Activated naive CD4-positive, alpha-beta T cell treated with anti-CD3 and anti-CD28 coated beads, Interleukin-2, amount 10 ng/mL, durations not matched to agents 7 days and 5 days (primary cell): ENCODE data around the gene NUDT13.
"Not testable (repeated sequence)": the region's sequence is repeated elsewhere in the genome, so short reads cannot be mapped to it uniquely, and the experiment has no call there.

Experiments used
- CTCF ChIA-PET: fragments of 350-600 bp; sonication (Branson Sonifier 250); formaldehyde crosslinking; loops from one replicate; lab custom pipeline; 2021; ENCODE audit warnings: antibody characterized with exemption; lab: Charles Lee
- DNase-seq: peaks from one replicate; pipeline ENCODE4 v3.0.0-alpha.2; 2020
- H3K27ac Mint-ChIP-seq: one replicate; pipeline ENCODE4 v1.8.0; 2021; ENCODE audit warnings: mild to moderate bottlenecking, moderate library complexity, mixed read lengths
- H3K27me3 Mint-ChIP-seq: one replicate; pipeline ENCODE4 v1.8.0; 2021; ENCODE audit warnings: mild to moderate bottlenecking, mixed read lengths
- H3K36me3 Mint-ChIP-seq: one replicate; pipeline ENCODE4 v1.8.0; 2021; ENCODE audit warnings: mixed read lengths
- H3K4me1 Mint-ChIP-seq: one replicate; pipeline ENCODE4 v1.8.0; 2021; ENCODE audit warnings: mixed read lengths
- H3K4me3 Mint-ChIP-seq: one replicate; pipeline ENCODE4 v1.8.0; 2021; ENCODE audit warnings: mild to moderate bottlenecking, moderate library complexity, mixed read lengths
- H3K9me3 Mint-ChIP-seq: one replicate; pipeline ENCODE4 v1.8.0; 2021; ENCODE audit warnings: mixed read lengths

The NUDT13 gene

GRCh38 chr10:73093922-73094850 lies 16.1 kb upstream of the NUDT13 start:
- CTCF ChIA-PET, result interaction anchor here (1.5 to 4.2 kb wide), 3 partner anchors 16 to 64 kb away, joined by 5 to 29 read pairs (median 6); partner anchors contain the start of gene NUDT13
- H3K4me1 Mint-ChIP-seq, result peaks cover 32% of the 10 kb centered on the region
- H3K9me3 Mint-ChIP-seq, result no peaks in the 10 kb centered on the region
- H3K27ac Mint-ChIP-seq, result no peak overlapping the region
- no peak for DNase-seq
- peak overlapping the region; percentile 89 for H3K4me3 Mint-ChIP-seq
- peaks cover 8% of the 10 kb centered on the region for H3K27me3 Mint-ChIP-seq
- peaks cover 13% of the 10 kb centered on the region for H3K36me3 Mint-ChIP-seq

DNA sequence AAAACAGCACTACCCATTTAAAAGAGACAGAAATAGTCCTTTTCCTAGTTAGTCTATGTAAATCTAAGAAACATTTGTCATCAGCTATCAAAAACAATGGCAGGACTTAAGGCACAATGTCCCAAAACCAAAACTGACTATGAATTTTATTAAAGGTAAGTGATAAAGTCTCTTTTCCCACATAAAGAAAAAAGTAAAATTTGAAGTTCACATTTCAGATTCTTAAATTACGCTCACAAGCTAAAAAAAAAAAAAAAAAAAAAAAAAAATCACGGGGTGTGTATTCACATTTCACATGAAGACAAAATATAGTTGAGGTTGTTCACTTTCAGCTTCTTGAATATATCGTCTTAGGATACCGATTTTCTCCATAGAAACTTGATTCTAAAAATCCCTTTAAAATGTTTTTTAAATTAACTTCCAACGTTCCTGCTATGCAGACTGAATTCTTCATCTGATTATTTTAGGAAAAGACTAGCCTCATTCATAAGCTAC lies 15.2 kb upstream of the NUDT13 start:
- CTCF ChIA-PET, result interaction anchor here (0.7 to 4.2 kb wide), 5 partner anchors 16 to 735 kb away, joined by 3 to 29 read pairs (median 5); partner anchors contain the start of gene NUDT13
- Mint-ChIP-seq H3K27me3 (peaks cover 8% of the 10 kb centered on the region), H3K4me1 (peaks cover 32% of the 10 kb centered on the region), H3K9me3 (no peaks in the 10 kb centered on the region), H3K36me3 (peaks cover 13% of the 10 kb centered on the region), H3K27ac (peak overlapping the region; percentile 93), H3K4me3 (peak overlapping the region; percentile 89)
- DNase-seq, result no peak

- peaks cover 15% of the 10 kb centered on the region for H3K36me3 Mint-ChIP-seq
- H3K27ac Mint-ChIP-seq, result peak overlapping the region; percentile 93
- peak; percentile 51 for DNase-seq
- H3K27me3 Mint-ChIP-seq, result peaks cover 8% of the 10 kb centered on the region
- CTCF ChIA-PET, result interaction anchor here (0.7 to 4.2 kb wide), 13 partner anchors 8 to 736 kb away, joined by 3 to 29 read pairs (median 3); partner anchors contain the start of genes ECD, FAM149B1 and NUDT13
- no peaks in the 10 kb centered on the region for H3K9me3 Mint-ChIP-seq
- peak overlapping the region; percentile 89 for H3K4me3 Mint-ChIP-seq
- peaks cover 32% of the 10 kb centered on the region for H3K4me1 Mint-ChIP-seq
Observed at GRCh38 chr10:73095481-73096021, 14.7 kb upstream of the NUDT13 start.

DNA sequence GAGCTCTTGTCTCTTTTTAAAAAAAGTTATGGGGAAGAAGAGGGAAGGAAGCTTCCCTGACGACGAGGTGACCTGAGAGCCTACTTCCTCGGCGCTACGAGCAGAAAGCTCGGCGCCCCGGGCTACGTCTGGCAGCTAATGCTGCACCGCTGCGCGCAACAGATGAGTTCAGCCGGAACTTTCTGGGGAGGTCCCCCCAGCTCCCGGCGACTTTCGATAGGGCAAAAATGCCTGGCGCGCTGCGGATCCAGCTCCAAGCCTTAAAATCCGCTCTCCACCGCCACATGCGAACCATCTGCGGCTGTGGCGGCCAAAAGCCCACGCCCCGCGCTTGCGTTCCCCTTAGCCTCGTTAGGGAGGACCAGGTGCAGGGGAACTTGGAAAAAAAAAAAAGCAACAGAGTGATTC lies 14.2 kb upstream of the NUDT13 start:
- Mint-ChIP-seq H3K4me3 (peak overlapping the region; percentile 89), H3K4me1 (peaks cover 32% of the 10 kb centered on the region), H3K27me3 (peaks cover 8% of the 10 kb centered on the region), H3K9me3 (no peaks in the 10 kb centered on the region), H3K36me3 (peaks cover 15% of the 10 kb centered on the region), H3K27ac (peak overlapping the region; percentile 93)
- DNase-seq, result peak; percentile 82
- CTCF ChIA-PET, result interaction anchor here (0.7 to 4.2 kb wide), 12 partner anchors 8 to 134 kb away, joined by 3 to 29 read pairs (median 3); partner anchors contain the start of genes ECD, FAM149B1 and NUDT13

DNA sequence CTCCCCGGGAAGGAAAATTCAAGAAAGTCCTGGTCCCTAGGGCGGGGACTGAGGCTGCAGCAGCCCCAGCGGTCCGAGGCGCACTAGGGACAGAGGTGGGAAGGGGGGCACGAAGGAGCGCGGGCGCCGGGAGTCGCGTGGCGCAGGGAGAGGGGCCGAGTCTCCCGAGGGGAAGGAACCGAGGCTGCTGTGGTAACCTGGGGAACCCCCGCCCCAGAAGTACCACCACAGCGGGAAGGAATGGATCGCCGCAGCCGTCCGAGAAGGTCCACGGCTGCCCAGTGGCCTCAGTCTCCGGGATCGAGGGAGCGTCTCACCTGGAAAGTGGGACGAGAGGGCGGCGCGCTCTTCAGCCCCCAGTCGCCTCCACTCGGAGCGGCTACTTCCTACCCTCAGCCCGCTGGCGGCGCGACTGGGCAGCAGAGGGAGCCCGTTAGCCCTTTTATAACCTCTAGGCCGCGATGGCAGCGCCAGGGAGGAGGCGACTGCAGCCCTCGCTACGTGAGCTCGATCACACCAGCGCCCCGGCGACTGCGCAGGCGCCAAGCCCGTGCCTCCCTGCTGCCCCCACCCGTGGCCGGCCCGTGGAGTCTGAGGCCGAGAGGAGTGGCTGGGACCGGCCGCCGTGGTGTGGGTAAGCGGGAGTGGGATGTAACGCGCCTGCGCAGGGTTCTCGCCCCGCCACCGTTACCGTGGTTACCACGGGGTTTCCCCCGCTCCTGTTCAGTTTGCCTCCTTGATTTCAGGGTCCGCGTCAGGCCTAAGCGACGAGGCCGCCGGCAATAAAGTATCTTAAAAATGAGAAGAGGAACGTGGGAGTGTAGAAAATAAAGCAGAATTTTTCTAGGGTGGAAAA lies 13.6 kb upstream of the NUDT13 start, which contains the start of gene P4HA1:
Gene P4HA1, minus strand, starts transcription at position 418 of the 856 bp plus-strand sequence. CDS start 21,983 bp downstream, outside the sequence.
- Mint-ChIP-seq H3K4me1 (peaks cover 32% of the 10 kb centered on the region), H3K27me3 (peaks cover 8% of the 10 kb centered on the region), H3K9me3 (no peaks in the 10 kb centered on the region), H3K27ac (peak within 1 kb of the TSS; percentile 93), H3K4me3 (peak within 1 kb of the TSS; percentile 89), H3K36me3 (peaks cover 11% of the 10 kb centered on the region)
- CTCF ChIA-PET, result interaction anchor here (0.6 to 4.2 kb wide), 16 partner anchors 9 to 133 kb away, joined by 3 to 29 read pairs (median 3); partner anchors contain the start of genes ECD, FAM149B1 and NUDT13
- peak; percentile 99 for DNase-seq

DNA sequence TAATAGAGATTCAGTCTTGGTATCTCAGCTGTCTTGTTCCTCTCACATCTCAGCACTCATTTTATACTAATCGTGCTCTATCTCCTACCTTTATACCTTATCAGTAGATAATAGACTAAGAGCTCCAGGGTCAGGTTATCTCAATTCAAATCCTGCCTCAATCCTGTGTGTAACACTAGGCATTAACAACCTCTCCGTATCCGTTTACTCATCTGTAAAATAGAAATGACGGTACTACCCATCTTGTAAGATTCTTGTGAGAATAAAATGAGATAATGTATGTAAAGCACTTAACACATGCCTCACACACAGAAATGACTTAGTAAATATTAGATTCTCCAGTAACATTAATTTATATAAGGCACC lies 13.0 kb upstream of the NUDT13 start:
- peaks cover 9% of the 10 kb centered on the region for H3K36me3 Mint-ChIP-seq
- H3K4me1 Mint-ChIP-seq, result peaks cover 32% of the 10 kb centered on the region
- DNase-seq, result no peak
- peaks cover 8% of the 10 kb centered on the region for H3K27me3 Mint-ChIP-seq
- peak overlapping the region; percentile 89 for H3K4me3 Mint-ChIP-seq
- no peaks in the 10 kb centered on the region for H3K9me3 Mint-ChIP-seq
- peak overlapping the region; percentile 93 for H3K27ac Mint-ChIP-seq
- CTCF ChIA-PET, result interaction anchor here (0.6 to 4.2 kb wide), 8 partner anchors 10 to 71 kb away, joined by 3 to 29 read pairs (median 4); partner anchors contain the start of genes ECD, FAM149B1 and NUDT13

DNA sequence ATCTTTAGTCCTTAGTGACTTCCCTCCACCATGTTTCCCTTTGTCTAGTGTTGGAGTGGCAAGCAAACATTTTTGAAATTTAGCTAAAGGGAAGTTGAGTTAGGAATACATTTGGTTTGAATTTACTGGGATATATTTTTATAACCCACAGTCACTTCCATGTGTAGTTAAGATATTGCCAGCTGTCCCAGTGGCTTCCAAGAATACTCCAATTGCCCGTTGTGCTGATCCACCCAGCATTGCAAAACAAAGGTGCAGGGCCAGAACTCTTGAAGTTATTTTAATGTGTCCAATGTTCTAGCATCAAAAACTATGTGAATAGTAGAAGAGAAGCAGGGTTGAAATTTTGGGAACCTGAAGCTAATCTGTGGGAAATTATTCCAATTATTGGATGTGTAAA lies 11.1 kb upstream of the NUDT13 start:
- H3K27ac Mint-ChIP-seq, result no peak overlapping the region
- peaks cover 8% of the 10 kb centered on the region for H3K27me3 Mint-ChIP-seq
- H3K9me3 Mint-ChIP-seq, result no peaks in the 10 kb centered on the region

GRCh38 chr10:73106301-73106700 lies 4.0 kb upstream of the NUDT13 start:
- CTCF ChIA-PET, result no interaction called here
- Mint-ChIP-seq H3K4me3 (no peak overlapping the region), H3K36me3 (peaks cover 31% of the 10 kb centered on the region), H3K27me3 (no peaks in the 10 kb centered on the region), H3K4me1 (peaks cover 15% of the 10 kb centered on the region), H3K27ac (no peak overlapping the region), H3K9me3 (peaks cover 8% of the 10 kb centered on the region)
- DNase-seq, result no peak

More for the DNA sequence above, 11.1 kb upstream of the NUDT13 start:
- CTCF ChIA-PET, result interaction anchor here (0.8 kb wide), 1 partner anchor 11 kb away, joined by 3 read pairs; the partner anchor contains the start of gene NUDT13
- Mint-ChIP-seq H3K4me1 (peaks cover 18% of the 10 kb centered on the region), H3K4me3 (no peak overlapping the region), H3K36me3 (peaks cover 4% of the 10 kb centered on the region)
- no peak for DNase-seq

DNA sequence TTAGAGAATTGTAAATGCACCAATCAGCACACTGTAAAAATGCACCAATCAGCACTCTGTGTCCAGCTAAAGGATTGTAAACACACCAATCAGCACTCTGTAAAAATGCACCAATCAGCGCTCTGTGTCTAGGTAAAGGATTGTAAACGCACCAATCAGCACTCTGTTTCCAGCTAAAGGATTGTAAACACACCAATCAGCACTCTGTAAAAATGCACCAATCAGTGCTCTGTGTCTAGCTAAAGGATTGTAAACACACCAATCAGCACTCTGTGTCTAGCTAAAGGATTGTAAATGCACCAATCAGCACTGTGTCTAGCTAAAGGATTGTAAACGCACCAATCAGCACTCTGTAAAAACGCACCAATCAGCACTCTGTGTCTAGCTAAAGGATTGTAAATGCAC lies 1.0 kb upstream of the NUDT13 start:
- CTCF ChIA-PET, result interaction anchor here (0.6 to 1.5 kb wide), 3 partner anchors 10 to 60 kb away, joined by 3 read pairs; no protein-coding TSS in a partner anchor
- DNase-seq, H3K27ac Mint-ChIP-seq, H3K27me3 Mint-ChIP-seq, H3K4me3 Mint-ChIP-seq, H3K9me3 Mint-ChIP-seq: not testable (repeated sequence)
- Mint-ChIP-seq H3K36me3 (peaks cover 29% of the 10 kb centered on the region), H3K4me1 (peaks cover 18% of the 10 kb centered on the region)

GRCh38 chr10:73112032-73112431 lies 1.8 kb downstream of the NUDT13 start:
- H3K4me3 Mint-ChIP-seq, H3K9me3 Mint-ChIP-seq, DNase-seq, H3K27ac Mint-ChIP-seq, H3K27me3 Mint-ChIP-seq: not testable (repeated sequence)
- CTCF ChIA-PET, result interaction anchor here (0.6 to 2.5 kb wide), 2 partner anchors 47 to 153 kb away, joined by 3 to 8 read pairs; no protein-coding TSS in a partner anchor
- Mint-ChIP-seq H3K4me1 (peaks cover 18% of the 10 kb centered on the region), H3K36me3 (peaks cover 24% of the 10 kb centered on the region)

GRCh38 chr10:73113551-73113950 lies 3.3 kb downstream of the NUDT13 start:
- Mint-ChIP-seq H3K36me3 (peaks cover 21% of the 10 kb centered on the region), H3K9me3 (peaks cover 8% of the 10 kb centered on the region), H3K4me3 (no peak overlapping the region), H3K4me1 (peaks cover 18% of the 10 kb centered on the region), H3K27ac (no peak overlapping the region), H3K27me3 (no peaks in the 10 kb centered on the region)
- CTCF ChIA-PET, result interaction anchor here (0.7 kb wide), 1 partner anchor 17 kb away, joined by 3 read pairs; the partner anchor contains the start of gene P4HA1
- no peak for DNase-seq

- H3K9me3 Mint-ChIP-seq, result no peaks in the 10 kb centered on the region
- H3K27ac Mint-ChIP-seq, result no peak overlapping the region
- CTCF ChIA-PET, result no interaction called here
- H3K4me1 Mint-ChIP-seq, result peaks cover 6% of the 10 kb centered on the region
- DNase-seq, result no peak
- H3K4me3 Mint-ChIP-seq, result no peak overlapping the region
- no peaks in the 10 kb centered on the region for H3K27me3 Mint-ChIP-seq
- peaks cover 7% of the 10 kb centered on the region for H3K36me3 Mint-ChIP-seq
Observed at GRCh38 chr10:73116017-73116416, 5.8 kb downstream of the NUDT13 start.
